ENCODE results near the gene ZDBF2. TPM values are rescaled to one million over a fixed set of nuclear protein-coding genes. Genes with fewer than 3 reads are reported as not detected.

ZDBF2 gene
- total and polyA plus RNA-seq, 9 of the 15 experiments (the other 6 are each of a cell fraction or from before 2014, with no cell fraction given): 0.01 to 0.04 (median 0.03) TPM; not detected in 3

DNA sequence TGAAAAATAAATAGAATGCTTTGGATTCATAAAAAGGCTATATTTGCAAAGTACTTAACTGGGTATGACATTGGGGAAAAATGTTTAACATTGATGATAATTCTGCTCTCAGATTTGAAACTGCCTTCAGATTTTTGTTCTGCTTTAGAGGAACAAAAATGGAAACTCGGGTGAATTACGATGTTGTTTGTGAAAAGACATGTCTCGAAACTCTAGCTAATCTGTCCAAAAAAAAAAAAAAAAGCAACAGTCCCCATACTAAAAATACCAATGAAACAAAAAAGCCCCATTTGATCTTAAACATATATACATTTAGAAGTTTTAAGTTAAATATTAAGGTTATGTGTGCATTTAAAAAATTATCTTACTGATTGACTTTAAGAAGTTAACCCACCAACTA, 3.0 kb downstream of the ZDBF2 start:
- in situ Hi-C loops (cut with MboI) (no loop called here), intact Hi-C loops (cut with micrococcal nuclease) (no loop called here)
- Histone ChIP-seq H3K36me3 (ENCODE audit: control insufficient read depth, insufficient read depth, low read length) (no peaks in the 10 kb centered on the region), H3K9me1 (ENCODE audit: control insufficient read depth, insufficient read depth, low read length) (no peaks in the 10 kb centered on the region), H3K9ac (ENCODE audit: insufficient read depth in 1 of 2, low read depth in 2 of 2, low read length in 2 of 2) (no peak overlapping the region), H3K4me1 (replicated peaks in 1 of 2; ENCODE audit: control insufficient read depth in 2 of 2, insufficient read depth in 2 of 2, low read length in 2 of 2) (peaks cover 0 to 12% of the 10 kb centered on the region in 2 experiments; a peak in 2 of 5 replicates), H3K4me3 (no peak overlapping the region), H3K27me3 (ENCODE audit: control insufficient read depth in 2 of 2, insufficient read depth in 2 of 2, low read length in 2 of 2) (peaks cover 4 to 11% of the 10 kb centered on the region in 2 experiments; a peak in 4 of 5 replicates), H4K20me1 (replicated peaks; ENCODE audit: control insufficient read depth, insufficient read depth, low read length) (no peaks in the 10 kb centered on the region), H3K9me3 (replicated peaks; ENCODE audit: control insufficient read depth, insufficient read depth, low read depth, low read length) (no peaks in the 10 kb centered on the region), H3K27ac (ENCODE audit: extremely low read depth, low read depth, low read length) (no peak overlapping the region), H3K4me2 (ENCODE audit: insufficient read depth, low read length) (no peak overlapping the region), H3K79me2 (ENCODE audit: control insufficient read depth, insufficient read depth, low read length) (no peaks in the 10 kb centered on the region), H2AFZ (ENCODE audit: low read depth, low read length) (no peak overlapping the region)
- DNase-seq (ENCODE audit: extremely low read depth in 1 of 4, low spot score in 3 of 4) (no peak), FAIRE-seq (no peak), ATAC-seq (no peak)
- 0% methylated on average over 3 of the region's 3 CpGs for WGBS (ENCODE audit: insufficient coverage, low coverage, missing lambda C conversion rate)
- BruUV-seq (replicated peaks): no TSS peak
- ChIA-PET CTCF (ENCODE audit: low intra/inter-chr PET ratio) (no interaction called here), POLR2A (no interaction called here)
- no peak for TF ChIP-seq SMAD3 (CRISPR knock-in tag; conservative IDR thresholded peaks at IDR 0.05)
- no peak for TF ChIP-seq MIER1 (IDR thresholded peaks at IDR 0.05; ENCODE audit: low read depth)
- no peak for TF ChIP-seq TCF3 (CRISPR knock-in tag; IDR thresholded peaks at IDR 0.05)
- TF ChIP-seq, protein P1, sequence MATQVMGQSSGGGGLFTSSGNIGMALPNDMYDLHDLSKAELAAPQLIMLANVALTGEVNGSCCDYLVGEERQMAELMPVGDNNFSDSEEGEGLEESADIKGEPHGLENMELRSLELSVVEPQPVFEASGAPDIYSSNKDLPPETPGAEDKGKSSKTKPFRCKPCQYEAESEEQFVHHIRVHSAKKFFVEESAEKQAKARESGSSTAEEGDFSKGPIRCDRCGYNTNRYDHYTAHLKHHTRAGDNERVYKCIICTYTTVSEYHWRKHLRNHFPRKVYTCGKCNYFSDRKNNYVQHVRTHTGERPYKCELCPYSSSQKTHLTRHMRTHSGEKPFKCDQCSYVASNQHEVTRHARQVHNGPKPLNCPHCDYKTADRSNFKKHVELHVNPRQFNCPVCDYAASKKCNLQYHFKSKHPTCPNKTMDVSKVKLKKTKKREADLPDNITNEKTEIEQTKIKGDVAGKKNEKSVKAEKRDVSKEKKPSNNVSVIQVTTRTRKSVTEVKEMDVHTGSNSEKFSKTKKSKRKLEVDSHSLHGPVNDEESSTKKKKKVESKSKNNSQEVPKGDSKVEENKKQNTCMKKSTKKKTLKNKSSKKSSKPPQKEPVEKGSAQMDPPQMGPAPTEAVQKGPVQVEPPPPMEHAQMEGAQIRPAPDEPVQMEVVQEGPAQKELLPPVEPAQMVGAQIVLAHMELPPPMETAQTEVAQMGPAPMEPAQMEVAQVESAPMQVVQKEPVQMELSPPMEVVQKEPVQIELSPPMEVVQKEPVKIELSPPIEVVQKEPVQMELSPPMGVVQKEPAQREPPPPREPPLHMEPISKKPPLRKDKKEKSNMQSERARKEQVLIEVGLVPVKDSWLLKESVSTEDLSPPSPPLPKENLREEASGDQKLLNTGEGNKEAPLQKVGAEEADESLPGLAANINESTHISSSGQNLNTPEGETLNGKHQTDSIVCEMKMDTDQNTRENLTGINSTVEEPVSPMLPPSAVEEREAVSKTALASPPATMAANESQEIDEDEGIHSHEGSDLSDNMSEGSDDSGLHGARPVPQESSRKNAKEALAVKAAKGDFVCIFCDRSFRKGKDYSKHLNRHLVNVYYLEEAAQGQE (IDR thresholded peaks at IDR 0.05; ENCODE audit: borderline replicate concordance): no peak
- TF ChIP-seq, protein P1 (CRISPR knock-in tag; IDR thresholded peaks at IDR 0.05; ENCODE audit: low read depth): no peak
- TF ChIP-seq ZNF444 (CRISPR knock-in tag; IDR thresholded peaks at IDR 0.05): no peak
- no peak for TF ChIP-seq PHTF2 (CRISPR knock-in tag; IDR thresholded peaks at IDR 0.05)

Data from K562 (cell line).